IPS DF 6.9 (cell line): ENCODE results near the gene NCOA7.

Experiments used
- DNase-seq: peaks from one replicate; pipeline ENCODE4 v3.0.0-alpha.2; 2013; ENCODE audit warnings: low read depth, low spot score
- H3K27ac ChIP-seq: one replicate; pipeline ENCODE4 v1.5.1; 2013; ENCODE audit warnings: low read length, control low read depth
- H3K27me3 ChIP-seq: 2 replicates; pipeline ENCODE4 v1.6.1; 2013; ENCODE audit warnings: mild to moderate bottlenecking, low read length; ENCODE audit not compliant: control insufficient read depth, insufficient read depth
- H3K36me3 ChIP-seq: 2 replicates; pipeline ENCODE4 v1.6.1; 2013; ENCODE audit warnings: low read length; ENCODE audit not compliant: control insufficient read depth, insufficient read depth
- H3K4me1 ChIP-seq: 2 replicates; pipeline ENCODE4 v1.6.1; 2013; ENCODE audit warnings: low read length; ENCODE audit not compliant: control insufficient read depth, insufficient read depth
- H3K4me3 ChIP-seq: 2 replicates; pipeline ENCODE4 v1.5.1; 2013; ENCODE audit warnings: mild to moderate bottlenecking, low read length
- H3K9me3 ChIP-seq: 2 replicates; pipeline ENCODE4 v1.6.1; 2013; ENCODE audit warnings: low read length, inconsistent platforms; ENCODE audit not compliant: control insufficient read depth, insufficient read depth
- WGBS: extraction: QIAGEN DNeasy Blood & Tissue Kit; methylation state at CpG from one replicate; pipeline ENCODE4 v1.1.7; 2013; ENCODE audit warnings: mixed read lengths, missing lambda C conversion rate; ENCODE audit not compliant: insufficient read length, insufficient coverage; 5-methylcytosine and 5-hydroxymethylcytosine counted together

The NCOA7 gene

GRCh38 chr6:125854355-125854754, 63.6 kb downstream of the NCOA7 start:
- no peak for DNase-seq
- Histone ChIP-seq H3K4me3 (no peak overlapping the region), H3K36me3 (no peaks in the 10 kb centered on the region), H3K27me3 (no peaks in the 10 kb centered on the region), H3K4me1 (no peaks in the 10 kb centered on the region), H3K27ac (no peak overlapping the region), H3K9me3 (no peaks in the 10 kb centered on the region)

DNA sequence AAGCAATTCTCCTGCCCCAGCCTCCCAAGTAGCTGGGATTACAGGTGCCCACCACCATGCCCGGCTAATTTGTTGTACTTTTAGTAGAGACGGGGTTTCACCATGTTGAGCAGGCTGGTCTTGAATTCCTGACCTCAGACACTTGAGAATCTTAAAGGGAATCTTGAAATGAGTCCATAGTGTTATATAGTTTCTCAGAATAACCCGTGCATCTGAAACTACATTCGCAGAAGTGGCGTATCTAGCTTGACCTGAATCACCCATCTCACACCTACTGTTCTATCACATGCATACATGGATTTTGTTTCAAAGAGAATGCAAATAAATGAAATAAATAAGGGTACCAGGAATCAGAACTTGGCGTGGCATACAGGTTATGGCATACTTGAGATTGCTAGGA, 65.0 kb downstream of the NCOA7 start:
- H3K27me3 ChIP-seq: no peaks in the 10 kb centered on the region
- no peaks in the 10 kb centered on the region for H3K4me1 ChIP-seq
- no peak overlapping the region for H3K27ac ChIP-seq
- H3K4me3 ChIP-seq: no peak overlapping the region
- no peak for DNase-seq
- no peaks in the 10 kb centered on the region for H3K36me3 ChIP-seq
- no peaks in the 10 kb centered on the region for H3K9me3 ChIP-seq
- no CpG with 5 or more reads among the region's 6 CpGs for WGBS

GRCh38 chr6:125857846-125858245, 67.1 kb downstream of the NCOA7 start:
- DNase-seq: no peak
- no peaks in the 10 kb centered on the region for H3K4me1 ChIP-seq
- H3K27ac ChIP-seq: no peak overlapping the region
- H3K4me3 ChIP-seq: no peak overlapping the region
- no peaks in the 10 kb centered on the region for H3K9me3 ChIP-seq
- no peaks in the 10 kb centered on the region for H3K27me3 ChIP-seq
- H3K36me3 ChIP-seq: no peaks in the 10 kb centered on the region
- 100% methylated on average over 1 of the region's 6 CpGs for WGBS

DNA sequence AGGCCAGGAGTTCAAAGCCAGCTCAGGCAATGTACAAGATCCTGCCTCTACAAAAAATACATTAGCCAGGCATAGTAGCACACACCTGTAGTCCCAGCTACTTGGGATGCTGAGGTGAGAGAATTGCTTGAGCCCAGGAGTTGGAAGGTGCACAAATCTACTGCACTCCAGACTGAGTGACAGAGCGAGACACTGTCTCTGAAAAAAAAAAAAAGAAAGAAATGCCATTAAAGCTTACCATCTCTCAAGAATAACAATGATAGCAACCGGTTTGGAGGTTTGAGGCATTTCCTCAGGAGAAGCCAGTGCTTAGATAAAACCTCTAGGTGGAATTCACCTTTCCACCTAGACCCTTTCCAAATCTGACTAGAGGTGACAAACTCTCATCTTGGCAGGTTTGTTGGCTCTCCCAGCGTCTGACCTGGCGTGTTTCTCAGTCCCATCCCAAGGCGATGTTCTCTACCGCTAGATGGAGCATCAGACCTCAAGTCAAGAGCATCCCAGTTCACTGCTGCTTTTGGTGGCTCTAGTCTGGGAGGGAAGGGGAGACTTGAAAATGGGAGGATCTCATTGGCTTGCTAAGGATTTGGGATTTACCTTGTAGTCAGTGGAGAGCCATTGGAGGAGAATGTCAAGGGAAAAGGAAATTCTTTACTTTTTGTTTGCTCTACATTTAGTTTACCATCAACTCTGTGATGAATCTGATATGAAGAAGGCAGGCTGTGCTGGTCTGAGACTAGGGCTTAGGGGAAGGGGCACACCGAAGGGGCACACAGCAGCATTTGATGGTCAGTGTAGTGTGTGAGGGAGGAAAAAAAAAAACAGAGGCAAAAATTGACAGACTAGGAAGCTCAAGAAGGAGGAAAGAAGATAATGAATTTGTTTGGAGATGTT, 67.9 kb downstream of the NCOA7 start:
- no CpG with 5 or more reads among the region's 7 CpGs for WGBS
- no peaks in the 10 kb centered on the region for H3K36me3 ChIP-seq
- no peaks in the 10 kb centered on the region for H3K9me3 ChIP-seq
- peak; percentile 71 for DNase-seq
- H3K4me1 ChIP-seq: no peaks in the 10 kb centered on the region
- H3K27ac ChIP-seq: no peak overlapping the region
- no peak overlapping the region for H3K4me3 ChIP-seq
- no peaks in the 10 kb centered on the region for H3K27me3 ChIP-seq

DNA sequence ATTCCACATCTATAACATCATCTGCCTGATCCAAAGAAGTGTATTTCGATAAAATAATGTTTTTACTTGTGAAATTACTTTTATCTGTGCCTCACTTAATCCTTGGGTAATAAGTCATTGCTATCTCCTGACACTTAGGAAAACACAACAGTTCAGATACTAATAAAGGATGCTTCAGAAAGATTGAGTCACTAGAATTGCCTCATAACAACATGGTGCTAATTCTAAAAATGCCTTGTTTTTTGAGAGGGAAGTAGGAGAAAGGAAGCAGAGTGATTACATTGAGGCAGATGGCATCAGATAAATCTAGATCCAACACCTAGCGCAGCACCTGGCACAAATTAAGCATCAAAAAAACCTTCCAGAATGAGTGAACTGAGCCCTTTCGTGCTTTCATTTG, 69.0 kb downstream of the NCOA7 start:
- WGBS: no CpG with 5 or more reads among the region's 3 CpGs
- no peaks in the 10 kb centered on the region for H3K27me3 ChIP-seq
- no peaks in the 10 kb centered on the region for H3K36me3 ChIP-seq
- H3K4me1 ChIP-seq: no peaks in the 10 kb centered on the region
- DNase-seq: no peak
- H3K9me3 ChIP-seq: no peaks in the 10 kb centered on the region
- no peak overlapping the region for H3K4me3 ChIP-seq
- H3K27ac ChIP-seq: no peak overlapping the region

DNA sequence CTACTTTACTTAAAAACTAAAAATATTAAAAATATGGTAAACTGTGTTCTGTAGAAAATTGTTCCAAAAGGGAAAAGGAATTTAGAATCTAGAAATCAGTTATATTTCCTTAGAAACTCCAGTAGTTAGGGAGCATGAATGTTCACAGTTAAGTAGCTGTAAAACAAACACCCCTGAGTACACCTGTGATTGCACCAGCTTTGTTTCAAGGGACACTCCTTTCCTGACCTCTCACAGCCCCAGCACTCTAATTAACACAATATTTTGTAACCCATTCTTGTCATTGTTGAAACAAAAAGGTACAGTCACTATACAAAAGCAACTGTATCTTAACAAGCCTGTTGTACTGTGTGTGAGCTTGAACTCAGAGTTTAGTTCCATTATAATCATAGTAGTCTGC, 72.3 kb downstream of the NCOA7 start:
- Histone ChIP-seq H3K36me3 (no peaks in the 10 kb centered on the region), H3K27me3 (no peaks in the 10 kb centered on the region), H3K4me1 (peaks cover 3% of the 10 kb centered on the region; the same call in 1 of the 2 replicates), H3K4me3 (no peak overlapping the region), H3K27ac (no peak overlapping the region), H3K9me3 (no peaks in the 10 kb centered on the region)
- no peak for DNase-seq

DNA sequence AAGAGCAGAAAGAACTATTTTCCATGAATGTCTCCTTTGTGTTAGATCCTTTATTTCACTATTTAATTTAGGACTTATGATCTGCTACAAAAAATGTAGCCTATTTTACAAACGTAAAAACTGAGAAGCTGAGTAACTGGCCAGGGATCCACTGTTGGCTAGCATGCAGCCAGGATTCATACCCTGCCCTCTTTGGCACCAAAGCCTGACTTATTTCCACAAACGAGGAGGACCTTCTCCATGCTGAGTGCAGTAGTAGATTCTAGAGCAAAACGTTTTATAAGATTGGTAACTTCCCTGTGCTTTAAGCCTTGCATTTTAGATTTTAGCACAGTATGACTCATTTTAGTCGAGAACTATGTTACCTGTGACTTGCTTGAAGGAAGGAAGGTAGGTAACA, 74.3 kb downstream of the NCOA7 start:
- Histone ChIP-seq H3K9me3 (no peaks in the 10 kb centered on the region), H3K4me1 (peaks cover 3% of the 10 kb centered on the region; the same call in 1 of the 2 replicates), H3K27ac (no peak overlapping the region), H3K4me3 (no peak overlapping the region), H3K36me3 (no peaks in the 10 kb centered on the region), H3K27me3 (no peaks in the 10 kb centered on the region)
- no peak for DNase-seq
- WGBS: no CpG with 5 or more reads among the region's 4 CpGs

DNA sequence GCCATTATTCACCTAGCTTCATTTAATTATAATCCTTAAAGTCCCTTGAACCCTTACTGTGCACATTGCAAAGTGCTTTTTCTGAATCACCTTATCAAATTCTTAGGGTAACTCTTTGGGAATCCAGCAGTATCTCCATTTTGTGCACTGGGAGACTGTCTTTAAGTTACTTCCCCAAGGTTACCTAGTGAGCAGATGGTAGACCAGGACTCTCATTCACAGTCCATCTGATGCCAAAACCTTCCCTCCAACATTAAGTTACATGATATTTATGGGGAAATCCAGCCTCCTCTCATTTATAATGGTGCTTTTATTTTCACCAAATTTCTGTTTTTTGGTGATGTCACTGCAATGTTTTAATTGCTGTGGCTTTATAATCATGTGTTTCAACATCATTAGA, 75.7 kb downstream of the NCOA7 start:
- Histone ChIP-seq H3K9me3 (no peaks in the 10 kb centered on the region), H3K36me3 (no peaks in the 10 kb centered on the region), H3K4me1 (peaks cover 3% of the 10 kb centered on the region; the same call in 1 of the 2 replicates), H3K27me3 (no peaks in the 10 kb centered on the region), H3K4me3 (no peak overlapping the region), H3K27ac (no peak overlapping the region)
- DNase-seq: no peak

GRCh38 chr6:125867483-125867942, 76.8 kb downstream of the NCOA7 start:
- H3K4me3 ChIP-seq: no peak overlapping the region
- no peaks in the 10 kb centered on the region for H3K27me3 ChIP-seq
- no peak for DNase-seq
- H3K36me3 ChIP-seq: no peaks in the 10 kb centered on the region
- whole genome bisulfite sequencing: no CpG with 5 or more reads among the region's 6 CpGs
- no peaks in the 10 kb centered on the region for H3K9me3 ChIP-seq
- peaks cover 3% of the 10 kb centered on the region; the same call in 1 of the 2 replicates for H3K4me1 ChIP-seq
- H3K27ac ChIP-seq: no peak overlapping the region

DNA sequence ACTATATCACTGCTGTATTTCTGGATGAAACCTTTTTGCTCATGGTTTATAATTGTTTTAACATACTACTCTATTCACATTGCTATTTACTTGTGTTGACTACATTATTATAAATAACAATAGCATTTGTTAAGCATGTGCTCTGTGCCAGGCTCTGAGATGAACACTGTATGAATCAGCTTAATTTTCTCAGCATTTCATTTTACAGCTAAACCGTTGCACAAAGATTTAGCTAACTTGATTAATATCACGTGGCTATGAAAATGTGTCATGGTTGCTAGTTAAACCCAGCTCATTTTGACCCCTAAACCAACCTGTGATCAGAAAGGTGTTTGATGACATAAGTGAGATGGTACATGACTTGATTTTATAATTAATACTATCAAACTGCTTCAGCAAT, 77.5 kb downstream of the NCOA7 start:
- WGBS: no CpG with 5 or more reads among the region's 2 CpGs
- Histone ChIP-seq H3K27me3 (no peaks in the 10 kb centered on the region), H3K4me3 (no peak overlapping the region), H3K4me1 (peaks cover 3% of the 10 kb centered on the region; the same call in 1 of the 2 replicates), H3K36me3 (no peaks in the 10 kb centered on the region), H3K27ac (no peak overlapping the region), H3K9me3 (no peaks in the 10 kb centered on the region)
- no peak for DNase-seq
